Endothelial cell of umbilical vein (primary cell): ENCODE data around the gene PLEKHB1. TPM values are rescaled to one million over a fixed set of nuclear protein-coding genes. Genes with fewer than 3 reads are reported as not detected.

Experiments
- BruUV-seq: library from RNA; stranded (reverse); fragments of 400-500 nt; replicated peaks from 2 replicates; lab custom pipeline; 2021; lab: Mats Ljungman, UMichigan
- CTCF ChIA-PET: fragments of 300-600, 350-600 bp; sonication (Branson Sonifier 250); formaldehyde crosslinking; loops from one replicate; lab custom pipeline; 2021; ENCODE audit warnings: antibody characterized with exemption, inconsistent platforms; lab: Charles Lee
- POLR2A ChIA-PET: fragments of 300-600, 350-600 bp; sonication (Branson Sonifier 250); formaldehyde crosslinking; loops from one replicate; lab custom pipeline; 2021; ENCODE audit warnings: antibody characterized with exemption, inconsistent platforms; lab: Charles Lee
- DNase-seq: peaks from one replicate; pipeline ENCODE4 v3.0.0-alpha.2; 2011; ENCODE audit warnings: low read depth, low spot score
- FAIRE-seq: peaks from 2 replicates; lab custom pipeline; 2011; peaks lifted over from hg19 to GRCh38; lab: Jason Lieb, UNC
- H2AFZ ChIP-seq: 2 replicates; pipeline ENCODE4 v1.6.0; 2012; ENCODE audit warnings: low read depth, low read length, control low read depth, inconsistent platforms
- H3K27ac ChIP-seq: 2 replicates; pipeline ENCODE4 v1.5.1; 2011; ENCODE audit warnings: low read depth, mild to moderate bottlenecking, control low read depth, low read length, moderate library complexity; ENCODE audit not compliant: insufficient read depth
- H3K27me3 ChIP-seq, 2 experiments: 2 replicates each; pipeline versions ENCODE4 v1.6.0 to v1.6.1; 2011; ENCODE audit warnings: low read length in 2 of 2, mixed read lengths in 1 of 2; ENCODE audit not compliant: control insufficient read depth in 2 of 2, insufficient read depth in 2 of 2
- H3K36me3 ChIP-seq, 2 experiments: 2 replicates in 1 of 2; 3 replicates in 1 of 2; pipeline ENCODE4 v1.5.1; 2011; ENCODE audit warnings: low read length in 2 of 2, mild to moderate bottlenecking in 1 of 2, moderate library complexity in 1 of 2; ENCODE audit not compliant: control insufficient read depth in 2 of 2, insufficient read depth in 2 of 2; ENCODE audit errors: extremely low read depth in 1 of 2
- H3K4me1 ChIP-seq: 3 replicates; pipeline ENCODE4 v1.5.1; 2011; ENCODE audit warnings: mild to moderate bottlenecking, low read length; ENCODE audit not compliant: control insufficient read depth, insufficient read depth; ENCODE audit errors: extremely low read depth
- H3K4me2 ChIP-seq: 2 replicates; pipeline ENCODE4 v1.6.1; 2011; ENCODE audit warnings: low read length, control low read depth, mixed read lengths; ENCODE audit not compliant: insufficient read depth
- H3K4me3 ChIP-seq, 3 experiments: fragments of 200-600 bp in 1 of 3; sonication (generic), shearing (Covaris generic) in 1 of 3; replicated peaks in 1 of 3; 2 replicates each; pipeline ENCODE4 v1.5.1; 2011 to 2016; ENCODE audit warnings: control low read depth in 3 of 3, low read length in 3 of 3, mild to moderate bottlenecking in 2 of 3, inconsistent platforms in 1 of 3, low read depth in 1 of 3, moderate library complexity in 1 of 3; ENCODE audit not compliant: insufficient read depth in 1 of 3
- H3K79me2 ChIP-seq: 2 replicates; pipeline ENCODE4 v1.6.0; 2012; ENCODE audit warnings: low read length, inconsistent platforms; ENCODE audit not compliant: control insufficient read depth, insufficient read depth
- H3K9ac ChIP-seq: replicated peaks from 2 replicates; pipeline ENCODE3; 2011; ENCODE audit warnings: low read length, control low read depth; ENCODE audit not compliant: insufficient read depth; ENCODE audit errors: extremely low read depth
- H3K9me1 ChIP-seq: replicated peaks from 3 replicates; pipeline ENCODE4 v1.6.0; 2011; ENCODE audit warnings: mild to moderate bottlenecking, low read length; ENCODE audit not compliant: control insufficient read depth, insufficient read depth; ENCODE audit errors: extremely low read depth
- H3K9me3 ChIP-seq: replicated peaks from 2 replicates; pipeline ENCODE4 v1.5.1; 2012; ENCODE audit warnings: low read length, inconsistent platforms; ENCODE audit not compliant: control insufficient read depth, insufficient read depth
- H4K20me1 ChIP-seq: replicated peaks from 2 replicates; pipeline ENCODE3; 2011; ENCODE audit warnings: mild to moderate bottlenecking, low read length; ENCODE audit not compliant: control insufficient read depth, insufficient read depth; ENCODE audit errors: extremely low read depth
- CTCF ChIP-seq, 2 donors: IDR thresholded peaks; 1 replicate in 1 of 2; 2 replicates in 1 of 2; pipeline ENCODE4 v1.5.1; 2011; ENCODE audit warnings: low read length in 2 of 2, mild to moderate bottlenecking in 2 of 2, moderate library complexity in 2 of 2, control low read depth in 1 of 2, inconsistent platforms in 1 of 2, low read depth in 1 of 2; ENCODE audit not compliant: insufficient read depth in 1 of 2; ENCODE audit errors: extremely low read depth in 1 of 2
- EZH2 ChIP-seq: IDR thresholded peaks from 2 replicates; pipeline ENCODE4 v1.6.1; 2012; ENCODE audit warnings: borderline replicate concordance, low read depth, mild to moderate bottlenecking, moderate library complexity, low read length, inconsistent platforms; ENCODE audit not compliant: severe bottlenecking
- FOS ChIP-seq: IDR thresholded peaks from 2 replicates; pipeline ENCODE4 v1.6.1; 2011; ENCODE audit warnings: mild to moderate bottlenecking, low read length, moderate library complexity, borderline replicate concordance; ENCODE audit not compliant: insufficient read depth
- GATA2 ChIP-seq: IDR thresholded peaks from 2 replicates; pipeline ENCODE4 v1.7.0; 2011; ENCODE audit warnings: low read depth, mild to moderate bottlenecking, moderate library complexity, mixed read lengths, low read length; ENCODE audit not compliant: insufficient read length, insufficient read depth
- JUN ChIP-seq: IDR thresholded peaks from 2 replicates; pipeline ENCODE4 v1.6.1; 2011; ENCODE audit warnings: borderline replicate concordance, low read depth; ENCODE audit not compliant: insufficient read length, insufficient read depth
- MAX ChIP-seq: IDR thresholded peaks from 2 replicates; pipeline ENCODE4 v1.6.1; 2011; ENCODE audit not compliant: insufficient read depth, insufficient read length
- MYC ChIP-seq: IDR thresholded peaks from one replicate; pipeline ENCODE4 v1.6.1; 2011; ENCODE audit warnings: mild to moderate bottlenecking, low read depth, low read length
- POLR2A ChIP-seq: IDR thresholded peaks from 2 replicates; pipeline ENCODE4 v1.6.1; 2012; ENCODE audit warnings: low read depth, mild to moderate bottlenecking, control low read depth, low read length
- POLR2AphosphoS5 ChIP-seq: IDR thresholded peaks from 2 replicates; pipeline ENCODE4 v1.6.1; 2012; ENCODE audit warnings: low read depth, mild to moderate bottlenecking, control low read depth, low read length, moderate library complexity; ENCODE audit not compliant: insufficient read depth
- dilution Hi-C: fragments of 300-500 bp; cut with MboI; formaldehyde crosslinking; loops from one replicate; pipeline ENCODE4 v1.15.0; 2019; ENCODE audit warnings: low sequenced_read_pairs; ENCODE audit not compliant: extremely low pct_ligation_motif_present
- intact Hi-C: fragments of 100-400 bp; cut with micrococcal nuclease; formaldehyde crosslinking; loops from one replicate; pipeline ENCODE4 v1.10.0; 2022
- polyA plus RNA-seq, 4 experiments: library from polyadenylated mRNA; depleted of rRNA in 3 of 4; stranded (reverse) in 3 of 4; unstranded in 1 of 4; fragments of >200 nt; gene quantifications; 2 replicates each; pipeline versions ENCODE4 v1.2.1 to v1.2.3, GENCODE V29; 2011 to 2012; ENCODE audit warnings: missing spikeins in 1 of 4
- total RNA-seq: library from RNA; stranded (reverse); gene quantifications from 2 replicates; pipeline ENCODE4 v1.2.3, GENCODE V29; 2021

Gene PLEKHB1
- total and polyA plus RNA-seq, 2 donors (not counting 3 experiments of a cell fraction or from before 2014, with no cell fraction given), result 0.75 to 0.99 TPM

- dilution Hi-C loops (no loop called here), intact Hi-C loops (no loop called here)
- Histone ChIP-seq H3K27me3 (no peaks in the 10 kb centered on the region), H3K79me2 (no peaks in the 10 kb centered on the region), H3K9ac (no peak overlapping the region), H3K9me1 (no peaks in the 10 kb centered on the region), H2AFZ (no peak overlapping the region), H3K36me3 (no peaks in the 10 kb centered on the region), H3K4me1 (peaks cover 6% of the 10 kb centered on the region), H3K4me2 (no peak overlapping the region), H3K4me3 (no peak overlapping the region), H3K9me3 (no peaks in the 10 kb centered on the region), H4K20me1 (no peaks in the 10 kb centered on the region), H3K27ac (no peak overlapping the region)
- FAIRE-seq (no peak), DNase-seq (no peak)
- ChIA-PET POLR2A (no interaction called here), CTCF (interaction anchor here (0.9 to 6.0 kb wide), 4 partner anchors 39 to 313 kb away, joined by 3 to 243 read pairs (median 6); no protein-coding TSS in a partner anchor)
- no TSS peak for BruUV-seq
- TF ChIP-seq JUN (no peak), POLR2AphosphoS5 (no peak), MAX (no peak), EZH2 (no peak)
Observed at GRCh38 chr11:73664877-73665276, 18.5 kb downstream of the PLEKHB1 start.

- H4K20me1 ChIP-seq, result no peaks in the 10 kb centered on the region
- peak; percentile 15 for FAIRE-seq
- H3K9me1 ChIP-seq, result no peaks in the 10 kb centered on the region
- no peaks in the 10 kb centered on the region for H3K4me1 ChIP-seq
- no peaks in the 10 kb centered on the region for H3K27me3 ChIP-seq
- H3K36me3 ChIP-seq, result no peaks in the 10 kb centered on the region
- H3K4me2 ChIP-seq, result no peak overlapping the region
- no peak overlapping the region for H3K9ac ChIP-seq
- no peak for TF ChIP-seq FOS
- TF ChIP-seq EZH2, result no peak
- TF ChIP-seq MAX, result no peak
- TF ChIP-seq JUN, result no peak
- no peak for TF ChIP-seq POLR2AphosphoS5
- TF ChIP-seq MYC, result no peak
- TF ChIP-seq CTCF (IDR thresholded peaks at IDR 0.05; ENCODE audit: extremely low read depth in 1 of 2, insufficient read depth in 1 of 2, low read depth in 1 of 2, low read length in 2 of 2), result no peak
- TF ChIP-seq GATA2, result no peak
- no peak for TF ChIP-seq POLR2A
- no peak overlapping the region for H2AFZ ChIP-seq
- no TSS peak for BruUV-seq
- POLR2A ChIA-PET, result no interaction called here
- DNase-seq, result no peak
- intact Hi-C loops (no loop called here), dilution Hi-C loops (no loop called here)
- H3K4me3 ChIP-seq, result no peak overlapping the region
- H3K79me2 ChIP-seq, result no peaks in the 10 kb centered on the region
- CTCF ChIA-PET, result no interaction called here
- H3K9me3 ChIP-seq, result no peaks in the 10 kb centered on the region
- H3K27ac ChIP-seq, result no peak overlapping the region
Observed at GRCh38 chr11:73667891-73668290, 21.5 kb downstream of the PLEKHB1 start.
